ENCODE measurements around the gene SLC18A3.

- no peak for TF ChIP-seq CTCF (IDR thresholded peaks at IDR 0.05; ENCODE audit: low read depth, low read length, poor library complexity, severe bottlenecking)
- no peak for TF ChIP-seq EZH2phosphoT487 (IDR thresholded peaks at IDR 0.05; ENCODE audit: borderline replicate concordance, low read length)
Measured at GRCh38 chr10:49610114-49610457, at the start of gene SLC18A3.

Measured in DOHH2 (cell line).